IMR-90 (cell line): ENCODE measurements around the gene GGACT. TPM values are rescaled to one million over a fixed set of nuclear protein-coding genes. Genes with fewer than 3 reads are reported as not detected.

Experiments used
- ATAC-seq: fragments of 200-7000 bp; cut with Tn5 transposase; 2 replicates; pipeline ENCODE4 v1.9.1; 2020; ENCODE audit warnings: low read depth, mild to moderate bottlenecking, moderate library complexity
- BruUV-seq: library from RNA; stranded (reverse); fragments of 400-500 nt; replicated peaks from 2 replicates; lab custom pipeline; 2021; lab: Mats Ljungman, UMichigan
- CTCF ChIA-PET: fragments of 300-600 bp; formaldehyde crosslinking; extraction: SDS; loops from one replicate; lab custom pipeline; 2021; ENCODE audit warnings: antibody characterized with exemption; lab: Yijun Ruan, JAX
- POLR2A ChIA-PET: fragments of 300-600 bp; sonication (Branson Sonifier 250); formaldehyde crosslinking; loops from one replicate; lab custom pipeline; 2022; ENCODE audit warnings: antibody characterized with exemption; ENCODE audit not compliant: unreplicated experiment; lab: Charles Lee
- DNase-seq: peaks from one replicate; pipeline ENCODE4 v3.0.0; 2013
- H2AFZ ChIP-seq: replicated peaks from 2 replicates; pipeline ENCODE3; 2013; ENCODE audit warnings: low read length, mild to moderate bottlenecking; ENCODE audit not compliant: poor library complexity
- H2AK5ac ChIP-seq: 2 replicates; pipeline ENCODE4 v1.6.1; 2013; ENCODE audit warnings: low read depth, low read length, inconsistent platforms
- H2AK9ac ChIP-seq: replicated peaks from 2 replicates; pipeline ENCODE3; 2013; ENCODE audit warnings: mild to moderate bottlenecking, low read depth, low read length, moderate library complexity; ENCODE audit not compliant: poor library complexity
- H2BK120ac ChIP-seq: 2 replicates; pipeline ENCODE4 v1.6.1; 2013; ENCODE audit warnings: low read depth, low read length, inconsistent platforms
- H2BK15ac ChIP-seq: 3 replicates; pipeline ENCODE4 v1.6.1; 2013; ENCODE audit warnings: low read depth, low read length, inconsistent platforms
- H2BK20ac ChIP-seq: 2 replicates; pipeline ENCODE4 v1.6.1; 2013; ENCODE audit warnings: low read depth, mild to moderate bottlenecking, inconsistent platforms, low read length, moderate library complexity
- H2BK5ac ChIP-seq: 2 replicates; pipeline ENCODE4 v1.6.1; 2013; ENCODE audit warnings: mild to moderate bottlenecking, low read depth, low read length, inconsistent platforms; ENCODE audit not compliant: poor library complexity, severe bottlenecking
- H3K14ac ChIP-seq: replicated peaks from 2 replicates; pipeline ENCODE4 v1.6.1; 2013; ENCODE audit warnings: low read depth, low read length, inconsistent platforms
- H3K18ac ChIP-seq: 2 replicates; pipeline ENCODE4 v1.6.1; 2013; ENCODE audit warnings: low read depth, low read length, control low read depth
- H3K23ac ChIP-seq: 2 replicates; pipeline ENCODE4 v1.6.1; 2013; ENCODE audit warnings: low read depth, low read length, inconsistent platforms
- H3K27ac ChIP-seq: 2 replicates; pipeline ENCODE4 v1.5.1; 2013; ENCODE audit warnings: mild to moderate bottlenecking, control low read depth, low read length; ENCODE audit not compliant: insufficient read depth
- H3K27me3 ChIP-seq: 2 replicates; pipeline ENCODE4 v1.6.1; 2013; ENCODE audit warnings: low read length; ENCODE audit not compliant: control insufficient read depth, insufficient read depth
- H3K36me3 ChIP-seq: 2 replicates; pipeline ENCODE4 v1.6.1; 2013; ENCODE audit warnings: low read length, mixed read lengths; ENCODE audit not compliant: control insufficient read depth, insufficient read depth
- H3K4ac ChIP-seq: 2 replicates; pipeline ENCODE4 v1.6.1; 2013; ENCODE audit warnings: low read depth, low read length, inconsistent platforms
- H3K4me1 ChIP-seq: 2 replicates; pipeline ENCODE4 v1.6.1; 2013; ENCODE audit warnings: low read length, mixed read lengths; ENCODE audit not compliant: control insufficient read depth, insufficient read depth
- H3K4me2 ChIP-seq: 2 replicates; pipeline ENCODE4 v1.6.1; 2013; ENCODE audit warnings: low read depth, mild to moderate bottlenecking, control low read depth, low read length, moderate library complexity
- H3K4me3 ChIP-seq: 2 replicates; pipeline ENCODE4 v1.5.1; 2013; ENCODE audit warnings: low read depth, mild to moderate bottlenecking, control low read depth, low read length, moderate library complexity; ENCODE audit not compliant: insufficient read depth
- H3K56ac ChIP-seq: 2 replicates; pipeline ENCODE4 v1.6.1; 2013; ENCODE audit warnings: low read length, inconsistent platforms; ENCODE audit not compliant: insufficient read depth; ENCODE audit errors: extremely low read depth
- H3K79me1 ChIP-seq, 2 experiments: 2 replicates each; pipeline ENCODE4 v1.6.1; 2013; ENCODE audit warnings: low read length in 2 of 2, inconsistent platforms in 1 of 2, low read depth in 1 of 2
- H3K9ac ChIP-seq: 2 replicates; pipeline ENCODE4 v1.6.1; 2013; ENCODE audit warnings: low read depth, low read length, control low read depth
- H3K9me1 ChIP-seq: 2 replicates; pipeline ENCODE4 v1.6.1; 2013; ENCODE audit warnings: low read length, inconsistent platforms; ENCODE audit not compliant: insufficient read depth
- H3K9me3 ChIP-seq: 2 replicates; pipeline ENCODE4 v1.6.1; 2013; ENCODE audit warnings: low read length; ENCODE audit not compliant: control insufficient read depth, insufficient read depth
- H4K20me1 ChIP-seq: 2 replicates; pipeline ENCODE4 v1.6.1; 2013; ENCODE audit warnings: low read length, inconsistent platforms; ENCODE audit not compliant: insufficient read depth
- H4K5ac ChIP-seq: 2 replicates; pipeline ENCODE4 v1.6.1; 2013; ENCODE audit warnings: mild to moderate bottlenecking, low read depth, low read length, control low read depth
- H4K8ac ChIP-seq, 2 experiments: 2 replicates each; pipeline ENCODE4 v1.6.1; 2013; ENCODE audit warnings: low read depth in 2 of 2, low read length in 2 of 2, control low read depth in 1 of 2, inconsistent platforms in 1 of 2
- H4K91ac ChIP-seq: 2 replicates; pipeline ENCODE4 v1.6.1; 2013; ENCODE audit warnings: low read depth, low read length, inconsistent platforms; ENCODE audit not compliant: insufficient read depth
- CHD1 ChIP-seq: IDR thresholded peaks from 2 replicates; pipeline ENCODE4 v1.6.1; 2012; ENCODE audit warnings: low read depth, low read length, improper control_type of control experiment
- ELK1 ChIP-seq: fragments of 150-350 bp; IDR thresholded peaks from 2 replicates; pipeline ENCODE4 v1.6.1; 2016; ENCODE audit warnings: low read depth, mild to moderate bottlenecking, low read length, moderate library complexity, borderline replicate concordance
- MAFK ChIP-seq: IDR thresholded peaks from 2 replicates; pipeline ENCODE4 v1.6.1; 2012; ENCODE audit warnings: low read depth, low read length, improper control_type of control experiment
- MXI1 ChIP-seq: IDR thresholded peaks from 2 replicates; pipeline ENCODE4 v1.6.1; 2012; ENCODE audit warnings: low read depth, mild to moderate bottlenecking, low read length, moderate library complexity, borderline replicate concordance
- POLR2A ChIP-seq: IDR thresholded peaks from 2 replicates; pipeline ENCODE4 v1.6.1; 2012; ENCODE audit warnings: mild to moderate bottlenecking, low read depth, low read length
- RAD21 ChIP-seq: IDR thresholded peaks from 2 replicates; pipeline ENCODE4 v1.6.1; 2012; ENCODE audit warnings: low read length, improper control_type of control experiment
- RCOR1 ChIP-seq: IDR thresholded peaks from 2 replicates; pipeline ENCODE4 v1.6.1; 2012; ENCODE audit warnings: mild to moderate bottlenecking, low read length, improper control_type of control experiment; ENCODE audit not compliant: insufficient replicate concordance
- RFX5 ChIP-seq: IDR thresholded peaks from 2 replicates; pipeline ENCODE4 v1.8.0; 2012; ENCODE audit warnings: low read depth, mild to moderate bottlenecking, low read length, moderate library complexity
- USF2 ChIP-seq: fragments of 150-350 bp; IDR thresholded peaks from 2 replicates; pipeline ENCODE4 v1.6.1; 2017; ENCODE audit warnings: mild to moderate bottlenecking, antibody characterized with exemption, low read length, low read depth
- WGBS, 2 experiments: methylation state at CpG; one replicate each; pipeline versions ENCODE4 v1.1.5 to v1.1.7; 2013; ENCODE audit warnings: missing lambda C conversion rate in 2 of 2; ENCODE audit not compliant: insufficient read length in 1 of 2; ENCODE audit errors: extremely low coverage in 2 of 2; 5-methylcytosine and 5-hydroxymethylcytosine counted together
- dilution Hi-C: fragments of 300-500 bp; cut with HindIII; formaldehyde crosslinking; loops from one replicate; pipeline ENCODE4 v1.14.3; 2018; ENCODE audit warnings: low sequenced_read_pairs; ENCODE audit not compliant: unreplicated experiment
- in situ Hi-C: fragments of 300-500 bp; cut with MboI; formaldehyde crosslinking; loops from 3 replicates; pipeline ENCODE4 v1.14.3; 2019; ENCODE audit warnings: low sequenced_read_pairs, inconsistent platforms, mixed read lengths
- intact Hi-C: fragments of 100-400 bp; cut with micrococcal nuclease; formaldehyde crosslinking; loops from 2 replicates; pipeline ENCODE4 v1.10.0; 2022
- polyA plus RNA-seq, 3 experiments: library from polyadenylated mRNA; depleted of rRNA; stranded (reverse); fragments of >200 nt; gene quantifications; 2 replicates each; pipeline ENCODE4 v1.2.3, GENCODE V29; 2012; ENCODE audit warnings: low replicate concordance in 1 of 3
- total RNA-seq: library from RNA; depleted of rRNA; stranded (reverse); fragments of >200 nt; gene quantifications from 2 replicates; pipeline ENCODE4 v1.2.3, GENCODE V29; 2012

Gene GGACT
- total and polyA plus RNA-seq, 2 of the 4 experiments (the other 2 are of a cell fraction), result 2.0 to 2.6 TPM

GRCh38 chr13:100580045-100580444 lies 8.5 kb downstream of the GGACT start:
- CTCF ChIA-PET, result interaction anchor here (0.6 kb wide), 1 partner anchor 88 kb away, joined by 4 read pairs; no protein-coding TSS in a partner anchor
- no peak overlapping the region for H3K14ac ChIP-seq
- DNase-seq, result no peak
- dilution Hi-C loops, result no loop called here
- BruUV-seq, result no TSS peak
- no peaks in the 10 kb centered on the region for H3K27me3 ChIP-seq
- H2BK15ac ChIP-seq, result no peak overlapping the region
- no peak overlapping the region for H2BK5ac ChIP-seq
- 91% methylated on average over 10 of the region's 12 CpGs; no CpG with 5 or more reads in 1 of the 2 experiments for WGBS, 2 experiments
- H2AK5ac ChIP-seq, result no peak overlapping the region
- no peaks in the 10 kb centered on the region for H4K20me1 ChIP-seq
- no peak overlapping the region for H3K23ac ChIP-seq
- no peak overlapping the region for H3K4me2 ChIP-seq
- H2AK9ac ChIP-seq, result no peak overlapping the region
- H3K18ac ChIP-seq, result no peak overlapping the region
- H3K56ac ChIP-seq, result no peak overlapping the region
- intact Hi-C loops, result no loop called here
- no peaks in the 10 kb centered on the region for H3K4me1 ChIP-seq
- TF ChIP-seq MAFK (no peak), POLR2A (no peak), CHD1 (no peak), RAD21 (no peak), ELK1 (no peak), RFX5 (no peak), USF2 (no peak), MXI1 (no peak), RCOR1 (no peak)
- H2BK120ac ChIP-seq, result no peak overlapping the region
- no peak for ATAC-seq
- H3K9me1 ChIP-seq, result no peaks in the 10 kb centered on the region
- H3K79me1 ChIP-seq, result no peaks in the 10 kb centered on the region
- H4K91ac ChIP-seq, result no peak overlapping the region
- in situ Hi-C loops, result no loop called here
- H3K9me3 ChIP-seq, result no peaks in the 10 kb centered on the region
- no peak overlapping the region for H3K9ac ChIP-seq
- POLR2A ChIA-PET, result no interaction called here
- H4K8ac ChIP-seq, result no peak overlapping the region
- no peak overlapping the region for H2AFZ ChIP-seq
- no peak overlapping the region for H3K4ac ChIP-seq
- H3K4me3 ChIP-seq, result no peak overlapping the region
- H4K5ac ChIP-seq, result no peak overlapping the region
- no peak overlapping the region for H3K27ac ChIP-seq
- no peak overlapping the region for H2BK20ac ChIP-seq
- peaks cover 3% of the 10 kb centered on the region; the same call in 1 of the 2 replicates for H3K36me3 ChIP-seq
